Neuronal stem cell (in vitro differentiated cells): ENCODE results near the gene OOSP1.
"Not testable (repeated sequence)": the region's sequence is repeated elsewhere in the genome, so short reads cannot be mapped to it uniquely, and the experiment has no call there.

Source experiments
- DNase-seq: peaks from one replicate; pipeline ENCODE4 v3.0.0-alpha.2; 2013; ENCODE audit warnings: low spot score
- H2AFZ ChIP-seq: one replicate; pipeline ENCODE4 v1.6.1; 2013; ENCODE audit warnings: mild to moderate bottlenecking, low read length, inconsistent platforms
- H2AK5ac ChIP-seq: 2 replicates; pipeline ENCODE4 v1.6.1; 2013; ENCODE audit warnings: low read depth, mild to moderate bottlenecking, inconsistent platforms, low read length, moderate library complexity, mixed read lengths
- H2BK120ac ChIP-seq: 2 replicates; pipeline ENCODE4 v1.6.1; 2013; ENCODE audit warnings: low read depth, mild to moderate bottlenecking, inconsistent platforms, low read length, moderate library complexity, mixed read lengths
- H2BK12ac ChIP-seq: one replicate; pipeline ENCODE4 v1.6.1; 2013; ENCODE audit warnings: low read length, inconsistent platforms
- H2BK15ac ChIP-seq: 2 replicates; pipeline ENCODE4 v1.6.1; 2013; ENCODE audit warnings: mild to moderate bottlenecking, low read length, inconsistent platforms, mixed read lengths
- H2BK5ac ChIP-seq: one replicate; pipeline ENCODE4 v1.6.1; 2013; ENCODE audit warnings: inconsistent platforms, mild to moderate bottlenecking, low read length, moderate library complexity
- H3K14ac ChIP-seq: one replicate; pipeline ENCODE4 v1.6.1; 2013; ENCODE audit warnings: low read length, inconsistent platforms
- H3K18ac ChIP-seq: 2 replicates; pipeline ENCODE4 v1.6.1; 2013; ENCODE audit warnings: low read length, inconsistent platforms
- H3K23ac ChIP-seq: 2 replicates; pipeline ENCODE4 v1.6.1; 2013; ENCODE audit warnings: low read depth, mild to moderate bottlenecking, mixed read lengths, low read length, inconsistent platforms; ENCODE audit not compliant: poor library complexity
- H3K27ac ChIP-seq: replicated peaks from 3 replicates; pipeline ENCODE4 v1.5.1; 2013; ENCODE audit warnings: low read length, inconsistent platforms
- H3K27me3 ChIP-seq, 3 experiments: 2 replicates each; pipeline ENCODE4 v1.6.1; 2013; ENCODE audit warnings: low read length in 3 of 3, mild to moderate bottlenecking in 2 of 3, inconsistent platforms in 1 of 3, low read depth in 1 of 3, mixed read lengths in 1 of 3, moderate library complexity in 1 of 3; ENCODE audit not compliant: control insufficient read depth in 3 of 3, insufficient read depth in 3 of 3
- H3K36me3 ChIP-seq, 2 donors: replicated peaks in 1 of 2; 2 replicates each; pipeline ENCODE4 v1.6.1; 2013; ENCODE audit warnings: low read length in 2 of 2; ENCODE audit not compliant: control insufficient read depth in 2 of 2, insufficient read depth in 2 of 2
- H3K4ac ChIP-seq: 2 replicates; pipeline ENCODE4 v1.6.1; 2013; ENCODE audit warnings: inconsistent platforms, mild to moderate bottlenecking, low read length, moderate library complexity
- H3K4me1 ChIP-seq, 2 donors: 1 replicate in 1 of 2; 2 replicates in 1 of 2; pipeline ENCODE4 v1.6.1; 2013; ENCODE audit warnings: low read length in 2 of 2, low read depth in 1 of 2; ENCODE audit not compliant: control insufficient read depth in 2 of 2, insufficient read depth in 1 of 2
- H3K4me2 ChIP-seq: one replicate; pipeline ENCODE4 v1.6.1; 2013; ENCODE audit warnings: mild to moderate bottlenecking, low read length, inconsistent platforms; ENCODE audit not compliant: insufficient read depth, poor library complexity, severe bottlenecking
- H3K4me3 ChIP-seq, 2 donors: 2 replicates each; pipeline ENCODE4 v1.5.1; 2013; ENCODE audit warnings: low read length in 2 of 2, mild to moderate bottlenecking in 2 of 2, inconsistent platforms in 1 of 2, moderate library complexity in 1 of 2
- H3K79me1 ChIP-seq: one replicate; pipeline ENCODE4 v1.6.1; 2013; ENCODE audit warnings: low read depth, mild to moderate bottlenecking, inconsistent platforms, low read length, moderate library complexity
- H3K9ac ChIP-seq: one replicate; pipeline ENCODE4 v1.6.1; 2013; ENCODE audit warnings: mild to moderate bottlenecking, low read depth, low read length, inconsistent platforms; ENCODE audit not compliant: poor library complexity
- H3K9me3 ChIP-seq, 2 donors: replicated peaks in 1 of 2; 2 replicates each; pipeline versions ENCODE3 to v1.6.1; 2013; ENCODE audit warnings: low read length in 2 of 2, mild to moderate bottlenecking in 2 of 2, inconsistent platforms in 1 of 2, low read depth in 1 of 2, mixed read lengths in 1 of 2, moderate library complexity in 1 of 2; ENCODE audit not compliant: control insufficient read depth in 2 of 2, insufficient read depth in 1 of 2
- H4K8ac ChIP-seq: one replicate; pipeline ENCODE4 v1.6.1; 2013; ENCODE audit warnings: low read depth, mild to moderate bottlenecking, inconsistent platforms, low read length, moderate library complexity
- H4K91ac ChIP-seq: one replicate; pipeline ENCODE4 v1.6.1; 2013; ENCODE audit warnings: low read length, low read depth, mild to moderate bottlenecking, inconsistent platforms; ENCODE audit not compliant: poor library complexity
- WGBS, 2 donors: extraction: QIAGEN DNeasy Blood & Tissue Kit; methylation state at CpG; one replicate each; pipeline ENCODE4 v1.1.7; 2013; ENCODE audit warnings: missing lambda C conversion rate in 2 of 2, mixed read lengths in 1 of 2; ENCODE audit not compliant: insufficient read length in 2 of 2, insufficient replicate concordance in 1 of 2; ENCODE audit errors: extremely low coverage in 2 of 2; 5-methylcytosine and 5-hydroxymethylcytosine counted together

The OOSP1 gene

GRCh38 chr11:59903569-59903968, 34.7 kb upstream of the OOSP1 start:
- H2AK5ac ChIP-seq, H3K18ac ChIP-seq, DNase-seq, H2BK12ac ChIP-seq, H3K9me3 ChIP-seq, H3K4ac ChIP-seq, H2BK15ac ChIP-seq, H2AFZ ChIP-seq, H3K4me1 ChIP-seq, H4K91ac ChIP-seq, H3K27ac ChIP-seq, H3K4me3 ChIP-seq, H3K4me2 ChIP-seq, H2BK5ac ChIP-seq, H3K36me3 ChIP-seq, H3K27me3 ChIP-seq, H2BK120ac ChIP-seq, H3K14ac ChIP-seq, H4K8ac ChIP-seq, H3K9ac ChIP-seq, H3K79me1 ChIP-seq, H3K23ac ChIP-seq: not testable (repeated sequence)
- WGBS, 2 donors, result no CpG with 5 or more reads among the region's 2 CpGs

- no peak for DNase-seq
- Histone ChIP-seq H2AK5ac (no peak overlapping the region), H2BK15ac (no peak overlapping the region), H3K27me3 (no peaks in the 10 kb centered on the region), H3K4me3 (no peak overlapping the region), H4K91ac (no peak overlapping the region), H2BK5ac (no peak overlapping the region), H3K23ac (no peak overlapping the region), H3K9ac (no peak overlapping the region), H3K79me1 (no peaks in the 10 kb centered on the region), H3K4me2 (no peak overlapping the region), H3K18ac (no peak overlapping the region), H2AFZ (no peak overlapping the region), H4K8ac (no peak overlapping the region), H3K36me3 (no peaks in the 10 kb centered on the region), H3K27ac (no peak overlapping the region), H3K14ac (no peak overlapping the region), H3K4me1 (no peaks in the 10 kb centered on the region), H3K9me3 (peaks cover 0 to 2% of the 10 kb centered on the region in 2 donors), H2BK12ac (no peak overlapping the region), H3K4ac (no peak overlapping the region), H2BK120ac (no peak overlapping the region)
- no CpG with 5 or more reads among the region's 2 CpGs for WGBS, 2 donors
Measured at GRCh38 chr11:59918480-59918879, 19.8 kb upstream of the OOSP1 start.

- H3K14ac ChIP-seq, result no peak overlapping the region
- no peak overlapping the region for H3K4ac ChIP-seq
- H3K27me3 ChIP-seq, result no peaks in the 10 kb centered on the region
- no CpG with 5 or more reads among the region's 3 CpGs for WGBS, 2 donors
- no peak overlapping the region for H2BK15ac ChIP-seq
- no peak overlapping the region for H3K4me2 ChIP-seq
- peaks cover 0 to 6% of the 10 kb centered on the region in 2 donors for H3K9me3 ChIP-seq
- no peak overlapping the region for H2BK120ac ChIP-seq
- no peaks in the 10 kb centered on the region for H3K4me1 ChIP-seq
- DNase-seq, result peak; percentile 3
- no peak overlapping the region for H2BK5ac ChIP-seq
- no peak overlapping the region for H2AFZ ChIP-seq
- H2BK12ac ChIP-seq, result no peak overlapping the region
- no peak overlapping the region for H3K27ac ChIP-seq
- H3K79me1 ChIP-seq, result no peaks in the 10 kb centered on the region
- H3K4me3 ChIP-seq, result no peak overlapping the region
- H3K23ac ChIP-seq, result no peak overlapping the region
- H2AK5ac ChIP-seq, result no peak overlapping the region
- no peak overlapping the region for H3K18ac ChIP-seq
- H3K9ac ChIP-seq, result no peak overlapping the region
- H4K91ac ChIP-seq, result no peak overlapping the region
- H4K8ac ChIP-seq, result no peak overlapping the region
- H3K36me3 ChIP-seq, result no peaks in the 10 kb centered on the region
Measured at GRCh38 chr11:59918987-59919589, 19.1 kb upstream of the OOSP1 start.

GRCh38 chr11:59923813-59924212, 14.4 kb upstream of the OOSP1 start:
- Histone ChIP-seq H2BK15ac (no peak overlapping the region), H2BK120ac (no peak overlapping the region), H2BK12ac (no peak overlapping the region), H2BK5ac (no peak overlapping the region), H4K8ac (no peak overlapping the region), H3K14ac (no peak overlapping the region), H3K18ac (no peak overlapping the region), H2AK5ac (no peak overlapping the region), H4K91ac (no peak overlapping the region), H3K27ac (no peak overlapping the region), H3K4me3 (no peak overlapping the region), H3K79me1 (no peaks in the 10 kb centered on the region), H3K4me1 (no peaks in the 10 kb centered on the region), H3K4me2 (no peak overlapping the region), H3K9ac (no peak overlapping the region), H3K4ac (no peak overlapping the region), H3K36me3 (no peaks in the 10 kb centered on the region), H3K27me3 (no peaks in the 10 kb centered on the region), H3K23ac (no peak overlapping the region), H2AFZ (no peak overlapping the region), H3K9me3 (peaks cover 0 to 6% of the 10 kb centered on the region in 2 donors)
- DNase-seq, result no peak
- no CpG with 5 or more reads among the region's 6 CpGs for WGBS, 2 donors
